Activated B cell treated with CpG ODN at 0.5 μM for 24 hours (primary cell): ENCODE results near the gene GJC3. TPM values are rescaled to one million over a fixed set of nuclear protein-coding genes. Genes with fewer than 3 reads are reported as not detected.

Experiments
- ATAC-seq: fragments of 200-7000 bp; cut with Tn5 transposase; one replicate; pipeline ENCODE4 v1.10.0; 2021; ENCODE audit warnings: low read depth, mild to moderate bottlenecking, moderate library complexity
- CTCF ChIA-PET: fragments of 350-600 bp; sonication (Branson Sonifier 250); formaldehyde crosslinking; loops from one replicate; lab custom pipeline; 2021; ENCODE audit warnings: antibody characterized with exemption; lab: Charles Lee
- POLR2A ChIA-PET: fragments of 350-600 bp; sonication (Branson Sonifier 250); formaldehyde crosslinking; loops from one replicate; lab custom pipeline; 2021; ENCODE audit warnings: antibody characterized with exemption; lab: Charles Lee
- DNase-seq: peaks from one replicate; pipeline ENCODE4 v3.0.0; 2022
- H3K27ac Mint-ChIP-seq: one replicate; pipeline ENCODE4 v1.8.0; 2020; ENCODE audit warnings: mixed read lengths
- H3K27me3 Mint-ChIP-seq: one replicate; pipeline ENCODE4 v1.8.0; 2021; ENCODE audit warnings: mixed read lengths
- H3K36me3 Mint-ChIP-seq: one replicate; pipeline ENCODE4 v1.8.0; 2021; ENCODE audit warnings: low read depth, mixed read lengths
- H3K4me1 Mint-ChIP-seq: one replicate; pipeline ENCODE4 v1.8.0; 2021; ENCODE audit warnings: mixed read lengths
- H3K4me3 Mint-ChIP-seq: one replicate; pipeline ENCODE4 v1.8.0; 2020; ENCODE audit warnings: mild to moderate bottlenecking, mixed read lengths
- H3K9me3 Mint-ChIP-seq: one replicate; pipeline ENCODE4 v1.8.0; 2020; ENCODE audit warnings: mixed read lengths
- CTCF ChIP-seq: fragments of 200-600 bp; IDR thresholded peaks from one replicate; pipeline ENCODE4 v1.8.0; 2022; ENCODE audit warnings: antibody characterized with exemption, mild to moderate bottlenecking
- intact Hi-C: fragments of 100-400 bp; cut with micrococcal nuclease; formaldehyde crosslinking; loops from one replicate; pipeline ENCODE4 v1.15.1; 2024
- total RNA-seq: library from RNA; stranded (reverse); gene quantifications from 2 replicates; pipeline ENCODE4 v1.2.3, GENCODE V29; 2022

GJC3 gene
- total RNA-seq, 1 donor from 2014 or later, result not detected

GRCh38 chr7:99919814-99920112 lies 9.7 kb downstream of the GJC3 start:
- intact Hi-C loops, result loop anchor here (1.0 to 10.0 kb wide), 10 partner anchors 96 to 971 kb away; partner anchors contain the start of genes CNPY4, FAM200A, MBLAC1 and MEPCE
- TF ChIP-seq CTCF, result no peak
- ATAC-seq, result no peak
- H3K4me3 Mint-ChIP-seq, result peak overlapping the region; percentile 94
- POLR2A ChIA-PET, result interaction anchor here (0.7 to 1.9 kb wide), 16 partner anchors 9 to 955 kb away, joined by 3 to 13 read pairs (median 4); partner anchors contain the start of genes AP4M1, BUD31, FBXO24 and PDAP1
- H3K9me3 Mint-ChIP-seq, result no peaks in the 10 kb centered on the region
- peaks cover 1% of the 10 kb centered on the region for H3K27me3 Mint-ChIP-seq
- no peak for DNase-seq
- peaks cover 45% of the 10 kb centered on the region for H3K4me1 Mint-ChIP-seq
- H3K27ac Mint-ChIP-seq, result peak overlapping the region; percentile 93
- CTCF ChIA-PET, result interaction anchor here (1.8 kb wide), 1 partner anchor 70 kb away, joined by 8 read pairs; no protein-coding TSS in a partner anchor
- H3K36me3 Mint-ChIP-seq, result peaks cover 43% of the 10 kb centered on the region

DNA sequence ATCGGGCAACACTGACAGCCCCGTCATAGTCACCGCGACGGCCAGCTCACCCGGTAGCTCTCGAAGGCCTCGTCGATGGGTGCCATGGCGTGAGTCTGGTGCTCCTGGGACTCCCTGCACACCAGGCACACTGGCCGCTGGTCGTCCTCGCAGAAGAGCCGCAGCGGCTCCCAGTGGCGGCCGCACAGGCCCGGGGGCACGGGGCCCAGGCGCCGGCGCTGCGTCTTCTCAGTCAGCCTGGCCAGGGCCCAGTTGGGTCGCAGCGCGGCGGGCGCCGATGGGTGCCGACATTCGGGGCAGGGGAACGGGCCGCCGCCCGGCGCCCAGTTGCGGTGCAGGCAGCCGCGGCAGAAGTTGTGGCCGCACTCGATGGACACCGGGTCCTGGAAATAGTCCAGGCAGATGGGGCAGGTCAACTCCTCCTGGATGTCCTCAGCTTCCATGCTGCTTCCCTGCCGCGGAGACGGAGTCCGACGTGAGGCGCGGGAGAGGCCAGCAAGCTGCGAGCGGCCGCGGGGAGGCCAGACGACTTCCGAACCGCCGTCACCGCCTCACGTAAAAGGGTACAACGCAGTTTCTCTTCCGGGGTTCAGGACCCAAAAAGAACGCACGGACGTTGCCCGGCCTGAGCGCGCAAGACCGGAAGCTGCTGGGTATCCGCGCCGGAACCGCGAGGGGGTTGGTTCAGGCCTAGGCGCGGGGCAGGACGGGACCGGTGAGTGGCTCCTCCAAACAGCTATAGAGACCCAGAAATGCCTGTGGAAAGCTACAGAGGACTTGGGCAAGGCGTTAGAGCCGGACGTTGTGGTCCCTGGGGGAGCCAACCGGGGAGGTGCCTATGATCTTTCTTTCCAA lies 10.2 kb downstream of the GJC3 start, which contains the start of gene TRIM4:
TRIM4 (minus strand) TSS at position 572 of the 855 bp plus-strand sequence; CDS start at position 443, 129 bp downstream.
- H3K9me3 Mint-ChIP-seq, result no peaks in the 10 kb centered on the region
- CTCF ChIA-PET, result interaction anchor here (1.0 to 1.8 kb wide), 2 partner anchors 71 to 163 kb away, joined by 3 to 8 read pairs; no protein-coding TSS in a partner anchor
- ATAC-seq, result peak; percentile 97
- no peak for TF ChIP-seq CTCF
- intact Hi-C loops, result loop anchor here (1.0 to 10.0 kb wide), 10 partner anchors 96 to 972 kb away; partner anchors contain the start of genes CNPY4, FAM200A, MBLAC1 and MEPCE
- peaks cover 46% of the 10 kb centered on the region for H3K36me3 Mint-ChIP-seq
- peaks cover 49% of the 10 kb centered on the region for H3K4me1 Mint-ChIP-seq
- H3K4me3 Mint-ChIP-seq, result peak within 1 kb of the TSS; percentile 94
- DNase-seq, result peak; percentile 80
- H3K27me3 Mint-ChIP-seq, result no peaks in the 10 kb centered on the region
- POLR2A ChIA-PET, result interaction anchor here (0.7 to 1.9 kb wide), 20 partner anchors 9 to 956 kb away, joined by 3 to 13 read pairs (median 4); partner anchors contain the start of genes AP4M1, BUD31, FBXO24 and MEPCE
- H3K27ac Mint-ChIP-seq, result peak within 1 kb of the TSS; percentile 93

DNA sequence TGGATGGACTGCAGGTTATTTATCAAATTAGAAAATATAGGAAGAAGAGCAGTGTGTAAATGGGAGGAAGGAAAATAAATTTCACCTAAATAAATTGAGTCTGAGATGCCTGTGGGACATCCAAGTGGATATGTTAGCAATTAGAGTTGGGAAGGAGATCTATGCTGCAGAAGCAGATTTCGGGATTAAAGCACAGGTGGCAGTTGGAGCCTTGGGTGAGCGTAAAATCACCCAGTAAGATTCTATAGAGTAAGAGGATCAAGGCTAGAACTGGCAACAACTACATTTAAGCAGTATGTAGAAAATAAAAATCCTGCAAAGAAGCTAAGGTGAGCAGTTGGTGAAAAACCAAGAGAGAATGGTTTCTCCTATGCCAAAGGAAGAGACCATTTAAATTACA lies 18.4 kb downstream of the GJC3 start:
- H3K36me3 Mint-ChIP-seq, result peaks cover 64% of the 10 kb centered on the region
- ChIA-PET CTCF (interaction anchor here (1.1 to 1.4 kb wide), 2 partner anchors 81 to 85 kb away, joined by 3 to 5 read pairs; no protein-coding TSS in a partner anchor), POLR2A (no interaction called here)
- peaks cover 28% of the 10 kb centered on the region for H3K4me1 Mint-ChIP-seq
- no peak for TF ChIP-seq CTCF
- H3K27me3 Mint-ChIP-seq, result no peaks in the 10 kb centered on the region
- H3K9me3 Mint-ChIP-seq, result no peaks in the 10 kb centered on the region
- DNase-seq (no peak), ATAC-seq (no peak)
- no peak overlapping the region for H3K4me3 Mint-ChIP-seq
- intact Hi-C loops, result loop anchor here (10.0 kb wide), 4 partner anchors 356 to 544 kb away; partner anchors contain the start of genes FAM200A, MEPCE, ZCWPW1 and ZNF655
- H3K27ac Mint-ChIP-seq, result no peak overlapping the region

- no peak for TF ChIP-seq CTCF
- no peak for DNase-seq
- ChIA-PET CTCF (no interaction called here), POLR2A (no interaction called here)
- Mint-ChIP-seq H3K27ac (no peak overlapping the region), H3K36me3 (peaks cover 75% of the 10 kb centered on the region), H3K27me3 (no peaks in the 10 kb centered on the region), H3K4me1 (peaks cover 13% of the 10 kb centered on the region), H3K9me3 (no peaks in the 10 kb centered on the region), H3K4me3 (no peak overlapping the region)
- intact Hi-C loops, result no loop called here
- no peak for ATAC-seq
These were observed 27.8 kb downstream of the GJC3 start for GRCh38 chr7:99901581-99901980.
